NCI-H1694 (cell line): ENCODE data around the gene SLC26A5.

ENCODE experiments used
- DNase-seq: peaks from one replicate; lab custom pipeline; 2025; lab: John Stamatoyannopoulos, UW

The SLC26A5 gene

GRCh38 chr7:103346396-103346795 lies 99.6 kb downstream of the SLC26A5 start:
- no peak for DNase-seq

DNA sequence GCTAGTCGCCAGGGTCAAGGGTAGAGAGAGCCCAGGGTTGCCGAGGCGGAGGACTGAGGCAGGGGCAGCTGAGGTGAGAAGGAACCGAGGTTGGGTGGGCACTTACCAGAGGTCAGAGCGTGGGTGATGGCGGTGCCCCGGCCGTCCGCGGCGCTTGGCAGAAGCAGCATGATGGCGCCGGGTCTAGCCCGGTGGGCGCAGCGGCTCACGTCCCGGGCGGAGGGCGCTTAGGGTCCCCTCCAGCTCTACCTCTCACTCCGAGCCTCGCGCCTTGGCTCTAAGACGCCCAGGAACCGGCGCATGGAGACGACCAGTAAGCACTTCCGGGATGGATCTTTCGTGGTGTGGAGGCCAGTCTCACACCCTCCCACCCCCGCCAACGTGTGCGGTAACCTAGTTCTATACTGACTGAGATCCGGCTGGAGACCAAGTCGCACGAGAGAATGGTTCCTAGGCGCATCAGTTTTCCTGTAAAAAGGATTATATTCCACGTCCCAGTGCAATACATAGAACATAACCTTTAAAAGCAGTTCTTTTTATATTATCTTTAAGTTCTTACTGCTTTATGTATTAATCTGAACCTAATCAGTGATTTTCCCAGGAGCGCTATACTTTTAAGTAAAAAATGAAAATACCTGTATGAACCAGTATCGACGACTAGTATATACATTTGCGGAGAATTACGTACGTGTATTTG lies 101.4 kb downstream of the SLC26A5 start, which contains the start of gene DNAJC2:
TSS of gene DNAJC2 (minus strand) at position 315 of the 697 bp plus-strand sequence. CDS start at position 170, 145 bp downstream.
- DNase-seq, result peak; percentile 85

- no peak for DNase-seq
Observed at GRCh38 chr7:103343758-103344452, 102.1 kb downstream of the SLC26A5 start.

DNA sequence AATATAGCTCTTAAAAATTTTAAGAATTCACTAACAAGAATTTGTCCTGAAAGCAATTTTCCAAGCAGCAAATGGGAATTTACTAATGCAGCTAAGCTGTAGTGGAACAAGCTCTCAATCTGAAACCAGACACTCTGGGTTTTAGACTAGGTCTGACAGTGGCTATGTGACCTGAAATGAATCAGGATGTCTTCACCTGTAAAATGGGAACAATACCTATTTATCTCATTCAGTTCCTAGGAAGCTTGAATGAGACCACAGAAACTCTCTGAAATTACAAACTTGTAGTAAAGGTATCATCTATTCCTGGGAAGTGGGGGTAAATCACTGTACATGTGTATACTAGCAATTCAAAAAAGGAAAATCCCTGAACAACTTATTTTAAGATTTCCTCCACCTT lies 102.7 kb downstream of the SLC26A5 start:
- no peak for DNase-seq

DNA sequence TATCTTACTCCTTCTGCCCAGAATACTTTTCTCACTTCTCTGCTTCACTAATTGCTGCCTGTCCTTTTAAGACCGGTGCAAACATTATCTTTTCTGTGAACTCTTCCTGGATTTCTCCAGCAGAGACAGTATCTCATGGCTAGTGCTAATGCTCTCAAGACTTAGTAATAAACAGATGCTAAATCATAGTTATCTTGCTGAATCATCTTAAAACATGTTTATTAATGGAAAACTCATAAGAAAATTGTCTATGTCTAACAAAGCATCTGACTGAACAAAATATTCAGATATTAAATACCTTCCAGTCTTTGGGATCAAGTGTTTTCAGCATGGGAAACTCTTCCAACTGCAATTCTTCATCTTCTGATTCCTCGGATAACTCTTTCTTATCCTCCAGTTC lies 104.5 kb downstream of the SLC26A5 start:
- DNase-seq, result no peak

DNA sequence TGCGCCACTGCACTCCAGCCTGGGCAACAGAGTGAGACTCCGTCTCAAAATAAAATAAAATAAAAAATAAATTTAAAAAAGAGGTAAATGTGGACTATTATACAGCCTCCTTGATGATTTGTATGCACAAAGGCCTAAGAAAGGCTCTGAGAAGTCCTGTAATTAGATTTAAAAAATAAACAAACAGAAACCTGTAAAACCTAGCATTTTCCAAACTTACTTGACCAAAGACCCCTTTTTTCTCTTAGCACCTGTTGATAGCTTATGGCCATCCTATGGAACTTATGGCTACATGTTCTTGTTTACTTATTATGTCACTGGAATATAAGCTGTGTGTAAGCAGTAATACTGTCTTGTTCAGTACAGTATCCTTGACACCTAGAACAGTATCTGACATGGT lies 107.1 kb downstream of the SLC26A5 start:
- no peak for DNase-seq

DNA sequence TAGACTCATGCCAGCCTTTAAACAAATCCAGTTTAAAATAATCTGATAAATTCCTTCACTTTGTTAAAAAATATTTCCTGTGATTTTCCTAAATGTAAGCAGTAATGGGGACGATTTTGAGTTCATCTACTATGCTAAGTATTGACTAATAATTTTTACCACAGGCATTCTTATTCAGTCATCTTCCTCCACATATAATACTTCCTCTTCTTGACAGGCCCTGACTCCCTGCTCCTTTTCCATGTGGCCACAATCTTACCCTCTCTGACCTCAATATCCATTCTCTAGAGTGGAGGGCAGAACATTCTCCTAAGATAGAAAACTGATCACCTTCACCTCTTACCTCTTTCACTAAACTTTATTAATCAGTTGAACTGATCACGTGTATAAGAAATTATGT lies 109.2 kb downstream of the SLC26A5 start:
- no peak for DNase-seq

- DNase-seq, result no peak
Observed at GRCh38 chr7:103325744-103326143, 120.3 kb downstream of the SLC26A5 start.
